GM18951 (cell line): ENCODE data around the gene NUAK2.

Experiments
- POLR2A ChIP-seq: IDR thresholded peaks from 4 replicates; pipeline ENCODE4 v1.6.1; 2011; ENCODE audit warnings: mild to moderate bottlenecking; ENCODE audit not compliant: insufficient read length, insufficient read depth; ENCODE audit errors: extremely low read depth
- in situ Hi-C: fragments of 300-500 bp; cut with MboI; formaldehyde crosslinking; loops from one replicate; pipeline ENCODE4 v1.12.0; 2022; ENCODE audit warnings: low sequenced_read_pairs, mixed read lengths, inconsistent platforms; ENCODE audit not compliant: unreplicated experiment

NUAK2 gene

GRCh38 chr1:205255941-205256780 is 65.4 kb downstream of the NUAK2 start:
- in situ Hi-C loops = loop anchor here (10.0 kb wide), 1 partner anchor 281 kb away; no protein-coding TSS in a partner anchor
- TF ChIP-seq POLR2A = no peak
